Fibroblast of lung (primary cell): ENCODE measurements around the gene PVALB.
A peak's percentile ranks its signal among the peaks of the same experiment; 100 is the strongest.

ENCODE experiments used
- CTCF ChIP-seq, 2 donors: IDR thresholded peaks in 1 of 2; conservative IDR thresholded peaks in 1 of 2; 1 replicate in 1 of 2; 2 replicates in 1 of 2; pipeline ENCODE4 v1.5.1; 2011 to 2012; ENCODE audit warnings: low read length in 2 of 2, control low read depth in 1 of 2, inconsistent platforms in 1 of 2, low read depth in 1 of 2, mild to moderate bottlenecking in 1 of 2
- EZH2 ChIP-seq: IDR thresholded peaks from 2 replicates; pipeline ENCODE4 v1.5.1; 2012; ENCODE audit warnings: low read length, control low read depth, mild to moderate bottlenecking; ENCODE audit errors: missing control alignments

GRCh38 chr22:36816636-36817524, at the start of gene PVALB:
- TF ChIP-seq CTCF (conservative IDR thresholded peaks at IDR 0.05 in 1 of 2, IDR thresholded peaks at IDR 0.05 in 1 of 2; ENCODE audit: low read depth in 1 of 2, low read length in 2 of 2) = no peak
- TF ChIP-seq EZH2 = peak; percentile 82
